Parathyroid adenoma (tissue), 2 donors: ENCODE data around the gene ACOX1.
A peak's percentile ranks its signal among the peaks of the same experiment; 100 is the strongest.

ENCODE experiments used
- H2AFZ ChIP-seq: fragments of 300-600 bp; sonication (generic); one replicate; pipeline ENCODE4 v1.7.0; 2017; ENCODE audit warnings: antibody characterized with exemption, mild to moderate bottlenecking
- H3K27ac ChIP-seq: fragments of 300-600 bp; sonication (generic); one replicate; pipeline ENCODE4 v1.7.0; 2017
- H3K27me3 ChIP-seq: fragments of 300-600 bp; sonication (generic); one replicate; pipeline ENCODE4 v1.7.0; 2017; ENCODE audit warnings: low read length; ENCODE audit not compliant: control insufficient read depth, insufficient read depth
- H3K36me3 ChIP-seq: fragments of 300-600 bp; sonication (generic); one replicate; pipeline ENCODE4 v1.7.0; 2017; ENCODE audit warnings: low read length; ENCODE audit not compliant: control insufficient read depth, insufficient read depth
- H3K4me1 ChIP-seq: fragments of 300-600 bp; sonication (generic); one replicate; pipeline ENCODE4 v1.7.0; 2017; ENCODE audit warnings: control low read depth
- H3K4me2 ChIP-seq: fragments of 300-600 bp; sonication (generic); one replicate; pipeline ENCODE4 v1.7.0; 2017; ENCODE audit warnings: low read length
- H3K4me3 ChIP-seq: fragments of 300-600 bp; sonication (generic); one replicate; pipeline ENCODE4 v1.7.0; 2017; ENCODE audit warnings: low read depth, low read length
- H3K79me2 ChIP-seq: fragments of 300-600 bp; sonication (generic); one replicate; pipeline ENCODE4 v1.7.0; 2017; ENCODE audit warnings: control low read depth
- H3K9ac ChIP-seq: fragments of 300-600 bp; sonication (generic); one replicate; pipeline ENCODE4 v1.7.0; 2017; ENCODE audit warnings: mild to moderate bottlenecking
- H3K9me3 ChIP-seq: fragments of 300-600 bp; sonication (generic); one replicate; pipeline ENCODE4 v1.7.0; 2017; ENCODE audit warnings: low read length; ENCODE audit not compliant: control insufficient read depth
- TF ChIP-seq, protein P1 (sequence below): fragments of 300-600 bp; sonication (generic); IDR thresholded peaks from one replicate; pipeline ENCODE4 v1.7.0; 2017; ENCODE audit warnings: antibody characterized with exemption, mild to moderate bottlenecking
- donor health status: primary hyperparathyroidism.

ACOX1 gene

GRCh38 chr17:75998327-75998795, 19.4 kb upstream of the ACOX1 start:
- peak overlapping the region; percentile 1 for H3K27ac ChIP-seq
- H3K4me2 ChIP-seq, result peak overlapping the region; percentile 31
- no peaks in the 10 kb centered on the region for H3K79me2 ChIP-seq
- H2AFZ ChIP-seq, result peak overlapping the region; percentile 55
- no peaks in the 10 kb centered on the region for H3K36me3 ChIP-seq
- no peak overlapping the region for H3K4me3 ChIP-seq
- H3K9ac ChIP-seq, result no peak overlapping the region
- H3K27me3 ChIP-seq, result no peaks in the 10 kb centered on the region
- no peaks in the 10 kb centered on the region for H3K9me3 ChIP-seq
- no peaks in the 10 kb centered on the region for H3K4me1 ChIP-seq
- TF ChIP-seq, protein P1, sequence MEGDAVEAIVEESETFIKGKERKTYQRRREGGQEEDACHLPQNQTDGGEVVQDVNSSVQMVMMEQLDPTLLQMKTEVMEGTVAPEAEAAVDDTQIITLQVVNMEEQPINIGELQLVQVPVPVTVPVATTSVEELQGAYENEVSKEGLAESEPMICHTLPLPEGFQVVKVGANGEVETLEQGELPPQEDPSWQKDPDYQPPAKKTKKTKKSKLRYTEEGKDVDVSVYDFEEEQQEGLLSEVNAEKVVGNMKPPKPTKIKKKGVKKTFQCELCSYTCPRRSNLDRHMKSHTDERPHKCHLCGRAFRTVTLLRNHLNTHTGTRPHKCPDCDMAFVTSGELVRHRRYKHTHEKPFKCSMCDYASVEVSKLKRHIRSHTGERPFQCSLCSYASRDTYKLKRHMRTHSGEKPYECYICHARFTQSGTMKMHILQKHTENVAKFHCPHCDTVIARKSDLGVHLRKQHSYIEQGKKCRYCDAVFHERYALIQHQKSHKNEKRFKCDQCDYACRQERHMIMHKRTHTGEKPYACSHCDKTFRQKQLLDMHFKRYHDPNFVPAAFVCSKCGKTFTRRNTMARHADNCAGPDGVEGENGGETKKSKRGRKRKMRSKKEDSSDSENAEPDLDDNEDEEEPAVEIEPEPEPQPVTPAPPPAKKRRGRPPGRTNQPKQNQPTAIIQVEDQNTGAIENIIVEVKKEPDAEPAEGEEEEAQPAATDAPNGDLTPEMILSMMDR, result no peak

- H3K36me3 ChIP-seq, result no peaks in the 10 kb centered on the region
- TF ChIP-seq, protein P1, result no peak
- no peak overlapping the region for H3K9ac ChIP-seq
- no peaks in the 10 kb centered on the region for H3K79me2 ChIP-seq
- no peaks in the 10 kb centered on the region for H3K4me1 ChIP-seq
- H3K9me3 ChIP-seq, result no peaks in the 10 kb centered on the region
- no peak overlapping the region for H3K4me3 ChIP-seq
- H2AFZ ChIP-seq, result no peak overlapping the region
- no peak overlapping the region for H3K27ac ChIP-seq
- no peak overlapping the region for H3K4me2 ChIP-seq
- no peaks in the 10 kb centered on the region for H3K27me3 ChIP-seq
Measured at GRCh38 chr17:75996665-75997590, 18.0 kb upstream of the ACOX1 start.

DNA sequence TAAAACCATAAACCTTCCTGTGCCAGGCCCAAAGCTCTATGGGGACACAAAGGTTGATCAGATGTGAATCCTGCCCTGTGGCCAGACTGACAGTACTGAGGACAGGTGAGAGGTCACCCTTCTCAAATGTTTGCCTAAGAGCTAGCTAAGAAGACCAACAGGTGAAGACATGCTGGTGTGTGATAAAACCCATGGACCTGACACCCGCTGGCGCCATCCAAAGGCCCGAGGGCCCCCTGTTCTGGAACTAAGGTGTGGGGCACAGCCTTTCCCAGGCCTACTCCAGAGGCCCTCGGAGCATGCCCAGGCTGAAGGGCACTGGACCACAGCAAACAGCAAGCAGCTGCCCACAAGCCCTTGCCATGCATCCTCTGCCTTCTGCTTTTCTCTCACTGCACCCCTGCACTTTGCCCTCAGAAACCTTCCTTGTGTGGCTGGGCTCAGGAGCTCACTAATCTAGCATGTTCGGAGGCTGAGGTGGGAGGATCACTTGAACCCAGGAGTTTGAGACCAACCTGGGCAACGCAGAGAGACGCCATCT, 16.5 kb upstream of the ACOX1 start:
- H3K9me3 ChIP-seq, result no peaks in the 10 kb centered on the region
- no peak overlapping the region for H3K27ac ChIP-seq
- no peaks in the 10 kb centered on the region for H3K79me2 ChIP-seq
- no peaks in the 10 kb centered on the region for H3K27me3 ChIP-seq
- no peak overlapping the region for H2AFZ ChIP-seq
- TF ChIP-seq, protein P1, result no peak
- H3K36me3 ChIP-seq, result no peaks in the 10 kb centered on the region
- no peak overlapping the region for H3K4me3 ChIP-seq
- no peak overlapping the region for H3K4me2 ChIP-seq
- no peak overlapping the region for H3K9ac ChIP-seq
- H3K4me1 ChIP-seq, result no peaks in the 10 kb centered on the region

DNA sequence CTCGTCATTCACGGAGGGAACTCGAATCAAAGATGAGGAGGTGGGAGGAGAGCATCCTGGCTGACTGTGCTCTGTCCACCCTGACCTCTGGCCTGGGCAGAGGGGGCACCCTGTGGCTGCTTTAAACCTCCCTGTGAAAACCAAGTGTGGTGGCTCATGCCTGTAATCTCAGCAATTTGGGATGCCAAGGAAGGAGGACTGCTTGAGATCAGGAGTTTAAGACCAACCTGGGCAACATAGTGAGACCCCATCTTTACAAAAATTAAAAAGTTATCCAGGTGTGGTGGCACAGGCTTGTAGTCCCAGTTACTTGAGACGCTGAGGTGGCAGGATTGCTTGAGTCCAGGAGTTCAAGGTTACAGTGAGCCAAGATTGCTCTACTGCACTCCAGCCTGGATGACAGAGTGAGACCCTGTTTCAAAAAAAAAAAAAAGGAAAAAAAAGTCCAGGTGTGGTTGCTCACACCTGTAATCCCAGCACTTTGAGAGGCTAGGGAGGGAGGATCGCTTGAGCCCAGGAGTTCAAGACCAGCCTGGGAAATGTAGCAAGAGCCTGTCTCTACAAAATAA, 15.9 kb upstream of the ACOX1 start:
- TF ChIP-seq, protein P1, result no peak
- Histone ChIP-seq H2AFZ (no peak overlapping the region), H3K4me2 (no peak overlapping the region), H3K27me3 (no peaks in the 10 kb centered on the region), H3K79me2 (no peaks in the 10 kb centered on the region), H3K9me3 (no peaks in the 10 kb centered on the region), H3K27ac (no peak overlapping the region), H3K36me3 (no peaks in the 10 kb centered on the region), H3K4me3 (no peak overlapping the region), H3K9ac (no peak overlapping the region), H3K4me1 (no peaks in the 10 kb centered on the region)
